HG02884 (cell line): ENCODE measurements around the gene DCST2.

Experiments used
- ATAC-seq: cut with Tn5 transposase; IDR thresholded peaks from one replicate; pipeline ENCODE4 v1.9.1; 2021; ENCODE audit warnings: mild to moderate bottlenecking, moderate library complexity; ENCODE audit not compliant: unreplicated experiment

Gene DCST2

DNA sequence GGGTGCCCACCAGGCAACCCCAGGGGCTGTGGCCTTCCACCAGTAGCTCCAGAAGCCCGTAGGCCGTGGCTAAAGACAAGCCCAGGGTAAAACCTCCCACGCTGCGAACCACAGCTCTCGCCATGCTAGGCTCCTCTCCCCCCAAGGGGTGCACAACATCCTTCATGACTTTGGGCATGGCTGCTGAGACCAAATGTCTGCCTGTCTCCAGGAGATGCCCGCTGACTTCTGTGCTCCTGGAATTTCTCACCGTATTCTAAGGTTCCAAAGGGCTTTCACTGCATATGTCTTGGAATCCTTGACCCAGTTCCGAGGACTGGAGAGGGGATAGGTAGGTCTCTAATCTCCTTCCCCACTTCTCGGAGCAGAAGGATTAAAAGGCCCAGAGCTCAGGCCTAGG is at the start of gene DCST2, which contains the start of gene DCST1:
Gene DCST2, minus strand, starts transcription at position 258 of the 400 bp plus-strand sequence. Its CDS starts 80 bp downstream, at position 178.
Gene DCST1, plus strand, starts transcription at position 301 of the 400 bp plus-strand sequence. CDS start 213 bp downstream, outside the sequence.
- no peak for ATAC-seq

DNA sequence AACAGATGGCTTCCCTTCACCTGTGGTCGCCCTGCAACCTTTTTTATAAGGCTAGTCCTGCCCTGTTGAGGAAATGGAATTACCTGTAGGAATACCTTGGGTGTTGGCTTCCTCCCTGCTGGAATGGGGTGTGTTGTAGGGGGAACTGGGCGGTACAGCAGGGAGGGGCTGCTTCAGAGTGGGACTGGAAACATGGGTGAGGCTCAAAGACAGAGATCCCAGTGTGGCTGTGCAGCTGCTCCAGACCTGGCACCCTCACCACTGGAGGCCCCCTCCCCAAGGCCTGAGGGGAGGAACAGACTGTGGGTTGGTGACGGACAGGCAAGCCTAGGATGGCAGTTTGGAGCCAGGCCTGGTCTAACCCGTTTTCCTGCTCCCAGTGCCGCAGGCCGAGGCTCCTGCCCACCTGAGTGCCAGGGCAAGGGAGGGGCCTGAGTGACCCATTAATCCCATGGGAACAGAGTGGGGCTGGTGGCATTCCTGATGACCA is 49.5 kb upstream of the DCST2 start:
- no peak for ATAC-seq

DNA sequence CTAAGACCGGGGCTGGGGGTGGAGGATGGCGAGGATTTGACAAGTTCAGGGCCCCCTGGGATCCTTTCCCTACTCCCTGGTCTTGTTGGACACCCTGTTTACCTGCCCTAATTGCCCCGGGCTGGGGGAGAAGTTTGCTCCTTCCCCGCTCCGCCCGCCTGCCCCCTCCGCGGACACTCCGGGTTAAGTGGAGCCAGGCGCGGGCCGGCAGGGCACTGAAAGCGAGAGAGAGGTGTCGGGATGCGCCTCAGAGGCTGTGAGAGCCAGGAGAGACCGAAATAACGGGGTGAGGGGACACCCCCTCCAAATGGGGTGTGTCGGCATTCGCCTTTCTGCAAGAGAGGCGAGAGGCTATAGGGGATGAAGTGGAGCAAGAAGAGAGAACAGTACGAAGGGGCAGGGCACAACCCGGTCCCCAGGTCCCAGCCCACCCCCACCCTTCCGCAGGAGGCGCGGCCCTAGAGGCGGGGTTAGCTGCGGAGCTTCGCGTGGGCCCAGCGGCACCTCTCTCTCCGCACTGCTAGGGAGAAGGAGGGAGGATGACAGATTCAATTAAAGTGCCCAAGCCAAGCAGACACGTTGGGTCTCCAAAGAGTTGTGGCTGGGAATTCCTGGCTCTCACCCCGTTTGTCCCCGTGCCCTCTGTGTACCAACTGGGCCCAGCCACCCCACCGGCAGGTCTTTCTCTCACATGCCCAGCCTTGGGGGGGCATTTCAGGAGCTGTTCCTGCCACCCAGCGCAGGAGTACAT is 48.9 kb upstream of the DCST2 start:
- no peak for ATAC-seq

GRCh38 chr1:155081472-155082300 is 48.1 kb upstream of the DCST2 start:
- ATAC-seq, result no peak

GRCh38 chr1:155080312-155081228 is 47.0 kb upstream of the DCST2 start:
- no peak for ATAC-seq

DNA sequence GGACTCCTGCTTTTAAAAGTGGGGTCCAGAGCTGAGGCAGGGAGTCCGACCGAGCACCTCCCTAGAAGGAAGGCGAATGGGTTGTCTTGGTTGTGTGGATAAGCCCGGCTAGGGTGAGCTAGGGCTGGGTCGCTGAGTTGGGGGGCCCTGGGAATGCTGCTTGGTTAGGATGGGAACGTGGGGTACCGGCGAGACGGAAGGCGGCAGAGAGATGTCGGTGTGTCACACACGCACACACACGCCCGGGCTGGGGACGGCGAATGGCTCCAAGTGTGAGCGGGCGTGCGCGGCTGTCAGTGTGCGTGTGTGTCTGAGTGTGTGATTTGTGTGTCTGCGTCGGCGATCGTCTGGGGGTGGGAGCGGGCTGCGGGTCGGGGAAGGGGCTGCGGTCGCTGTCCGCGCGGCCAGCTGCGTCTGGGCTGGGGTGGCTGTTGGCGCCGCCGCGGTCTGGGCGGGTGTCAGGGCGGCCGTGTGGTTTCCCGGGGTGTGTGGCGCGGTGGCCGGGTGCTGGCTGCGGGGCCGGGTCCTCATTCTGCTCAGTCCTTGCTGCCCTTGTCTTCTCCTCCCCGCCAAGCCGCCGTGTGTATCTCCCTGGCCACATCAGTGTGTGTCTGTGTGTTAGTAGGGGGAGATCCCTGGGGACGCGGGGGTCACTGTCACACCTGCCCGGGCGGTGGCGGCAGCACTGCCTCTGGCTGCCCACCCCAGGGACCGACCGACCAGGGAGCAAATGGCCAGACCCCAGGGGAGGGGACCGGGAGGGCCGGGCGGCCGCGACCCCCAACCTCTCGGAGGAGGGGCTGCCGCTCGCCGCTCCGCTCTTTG is 46.1 kb upstream of the DCST2 start:
- ATAC-seq, result no peak

GRCh38 chr1:155079210-155079486 is 45.6 kb upstream of the DCST2 start:
- no peak for ATAC-seq

GRCh38 chr1:155078469-155079209 is 45.1 kb upstream of the DCST2 start, which contains the start of gene EFNA3:
Gene EFNA3, plus strand, starts transcription at chr1:155078837. Its CDS starts 105 bp downstream, at chr1:155078942.
- ATAC-seq, result no peak

DNA sequence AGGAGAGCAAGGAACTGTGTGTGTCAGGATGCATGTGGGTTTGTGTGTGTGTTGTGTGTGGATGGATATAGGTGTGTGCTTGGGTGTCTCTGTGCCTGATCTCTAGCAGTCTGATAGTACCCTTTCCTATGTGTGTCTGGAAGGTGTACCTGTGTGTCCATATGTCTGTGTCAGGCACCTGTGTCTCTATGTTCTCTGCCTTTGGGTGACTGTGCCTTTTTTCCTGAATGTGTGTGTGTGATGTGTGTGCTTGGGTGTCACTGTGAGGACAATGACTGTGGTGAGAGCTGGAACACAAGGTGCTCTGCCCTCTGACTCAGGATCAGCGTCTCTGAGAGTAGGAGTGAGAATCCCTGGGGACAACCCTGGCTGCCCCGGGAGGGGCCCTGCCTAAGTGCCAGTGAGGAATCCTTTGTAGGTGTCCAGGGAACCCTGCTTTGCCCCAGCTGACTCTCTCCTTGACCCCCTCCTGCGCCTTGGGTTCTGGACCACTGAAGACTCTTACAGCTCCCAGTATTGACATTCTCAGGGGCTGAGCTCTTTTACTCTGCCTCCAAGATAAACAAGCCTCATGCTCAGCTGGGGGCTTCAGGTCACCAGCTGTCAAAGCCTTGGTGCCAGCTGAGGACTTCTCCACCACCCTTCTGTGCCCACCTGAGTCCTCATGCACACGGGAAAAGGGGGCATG is 44.3 kb upstream of the DCST2 start:
- no peak for ATAC-seq

DNA sequence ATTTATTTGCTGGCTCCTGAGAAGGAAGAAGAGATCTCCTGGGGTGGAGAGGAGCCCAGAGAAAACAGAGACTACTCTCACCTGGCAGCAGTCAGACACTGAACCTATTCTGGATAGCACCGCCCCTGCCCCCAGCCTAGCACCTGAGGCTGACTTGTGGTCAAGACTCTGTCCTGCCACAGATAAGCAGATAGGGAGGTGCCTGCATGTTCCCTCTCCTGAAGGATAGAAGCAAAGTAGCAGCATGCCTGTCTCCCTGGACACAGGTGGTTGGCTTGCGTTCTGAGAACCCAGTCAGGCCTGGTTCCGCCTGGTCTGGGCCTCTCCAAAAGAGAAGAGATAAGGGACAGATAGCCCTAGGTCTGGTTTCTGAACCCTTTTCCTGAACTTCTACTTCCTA is 43.8 kb upstream of the DCST2 start:
- ATAC-seq, result no peak

GRCh38 chr1:155076371-155076770 is 42.8 kb upstream of the DCST2 start:
- ATAC-seq, result no peak

GRCh38 chr1:155075535-155075934 is 42.0 kb upstream of the DCST2 start:
- ATAC-seq, result no peak

DNA sequence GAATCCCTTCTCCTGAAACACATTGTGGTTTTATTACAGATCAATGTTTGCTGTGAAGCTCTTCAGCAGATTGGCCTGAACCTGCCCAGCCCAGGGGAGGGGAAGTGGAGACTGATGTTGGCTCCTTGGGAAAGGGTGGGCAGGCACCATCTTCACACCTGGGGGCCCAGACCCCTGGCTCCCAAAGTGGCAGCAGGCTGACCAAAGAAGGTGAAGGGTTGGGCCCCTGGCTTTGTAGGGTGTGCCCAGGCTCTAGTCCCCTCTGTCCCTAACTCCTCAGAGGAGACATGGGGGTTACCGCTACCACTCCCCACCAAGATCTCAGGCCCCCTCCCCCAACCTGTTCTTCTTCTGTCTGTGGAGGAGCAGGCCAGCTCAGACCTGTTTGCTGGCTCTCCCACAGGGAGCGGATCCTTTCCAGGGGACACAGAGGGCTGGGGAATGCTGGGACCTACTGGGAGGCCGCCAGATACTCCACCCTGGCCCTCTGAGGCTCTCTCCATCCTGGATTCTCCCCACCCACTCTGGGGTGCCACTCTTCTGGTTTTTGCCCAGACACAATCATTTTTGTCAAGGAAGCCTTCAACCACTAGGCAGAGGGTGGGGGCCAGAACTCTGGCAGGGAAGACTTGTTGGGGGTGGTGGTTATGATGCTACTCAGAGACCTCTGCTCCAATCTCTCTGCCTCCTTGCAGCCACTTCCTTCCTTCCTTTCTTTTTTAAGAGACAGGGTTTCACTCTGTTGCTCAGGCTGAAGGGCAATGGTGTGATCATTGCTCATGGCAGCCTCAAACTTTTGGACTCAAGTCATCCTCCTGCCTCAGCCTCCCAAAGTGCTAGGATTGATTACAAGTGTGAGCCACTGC is 40.0 kb upstream of the DCST2 start:
- no peak for ATAC-seq

- ATAC-seq, result no peak
Measured at GRCh38 chr1:155072531-155073289, 39.1 kb upstream of the DCST2 start.

- no peak for ATAC-seq
Measured at GRCh38 chr1:155071701-155072100, 38.1 kb upstream of the DCST2 start.

DNA sequence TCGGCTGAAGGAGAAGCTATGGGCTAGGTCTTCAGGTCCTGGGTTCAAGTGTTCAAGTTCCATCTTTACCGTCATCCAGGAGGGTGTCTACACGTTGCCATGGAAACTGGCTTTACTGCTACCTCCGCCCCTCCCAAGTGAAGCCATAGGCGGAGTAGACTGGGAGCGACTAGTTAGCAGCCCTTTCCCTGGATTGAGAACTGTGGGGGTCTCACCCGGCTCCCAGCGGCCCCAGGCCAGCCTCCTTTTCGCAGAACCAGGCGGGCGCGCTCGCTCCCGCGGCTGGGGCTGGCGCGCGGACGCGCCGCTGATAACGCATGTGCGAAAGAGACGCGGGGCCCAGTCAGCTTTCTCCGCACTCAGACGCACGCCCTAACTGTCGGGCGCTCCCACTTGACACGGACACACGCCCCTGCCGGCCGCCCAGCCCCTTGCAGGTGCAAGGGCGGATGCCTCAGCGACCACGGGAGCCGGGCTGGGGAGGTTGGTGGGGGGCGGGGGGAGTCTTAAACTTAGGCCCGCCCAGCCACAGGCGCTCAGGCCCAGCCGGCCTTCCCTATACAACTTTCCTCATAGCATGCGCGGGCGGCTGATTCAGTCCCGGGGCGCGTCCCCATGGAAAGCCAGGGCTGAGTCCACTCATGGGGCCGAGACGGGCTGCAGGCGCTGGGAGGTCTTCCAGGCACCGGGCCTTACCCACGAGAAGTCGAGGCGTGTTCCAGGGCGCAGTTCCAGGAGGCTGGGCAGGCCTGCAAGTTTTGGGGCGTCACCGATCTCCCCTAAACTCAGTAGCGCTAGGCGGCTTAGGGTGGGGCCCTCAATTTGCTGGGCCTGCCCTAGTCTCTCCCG is 37.4 kb upstream of the DCST2 start:
- no peak for ATAC-seq
